DND-41 (cell line): Measurements from ENCODE around the gene RBKS.

Experiments
- ATAC-seq: fragments of 200-7000 bp; cut with Tn5 transposase; 3 replicates; pipeline ENCODE4 v1.9.1; 2021; ENCODE audit warnings: low read depth; ENCODE audit not compliant: insufficient read depth
- DNase-seq: peaks from one replicate; pipeline ENCODE4 v3.0.0-alpha.2; 2020
- H2AFZ ChIP-seq: 2 replicates; pipeline ENCODE4 v1.6.0; 2012; ENCODE audit warnings: low read depth, low read length
- H3K27ac ChIP-seq: 2 replicates; pipeline ENCODE4 v1.5.1; 2012; ENCODE audit warnings: low read length, inconsistent platforms
- H3K27me3 ChIP-seq: fragments of 200-600 bp; sonication (generic); 2 replicates; pipeline ENCODE4 v1.6.0; 2012; ENCODE audit warnings: low read length, mild to moderate bottlenecking, inconsistent platforms; ENCODE audit not compliant: insufficient read depth, poor library complexity
- H3K36me3 ChIP-seq: 2 replicates; pipeline ENCODE4 v1.5.1; 2012; ENCODE audit warnings: low read length, inconsistent platforms; ENCODE audit not compliant: insufficient read depth
- H3K4me1 ChIP-seq: 2 replicates; pipeline ENCODE4 v1.5.1; 2012; ENCODE audit warnings: mild to moderate bottlenecking, low read length; ENCODE audit not compliant: insufficient read depth
- H3K4me2 ChIP-seq: 2 replicates; pipeline ENCODE4 v1.6.0; 2012; ENCODE audit warnings: mild to moderate bottlenecking, moderate library complexity, low read length, inconsistent platforms; ENCODE audit not compliant: insufficient read depth
- H3K4me3 ChIP-seq, 2 experiments: fragments of 200-600 bp in 1 of 2; shearing (Covaris generic) in 1 of 2; 2 replicates each; pipeline ENCODE4 v1.5.1; 2012 to 2016; ENCODE audit warnings: inconsistent platforms in 2 of 2, low read length in 2 of 2, mild to moderate bottlenecking in 2 of 2, low read depth in 1 of 2, moderate library complexity in 1 of 2
- H3K79me2 ChIP-seq: 2 replicates; pipeline ENCODE4 v1.6.0; 2012; ENCODE audit warnings: low read length, inconsistent platforms; ENCODE audit not compliant: insufficient read depth
- H3K9ac ChIP-seq: 2 replicates; pipeline ENCODE4 v1.6.0; 2012; ENCODE audit warnings: low read depth, mild to moderate bottlenecking, inconsistent platforms, low read length, moderate library complexity
- H3K9me3 ChIP-seq: 2 replicates; pipeline ENCODE4 v1.5.1; 2012; ENCODE audit warnings: low read length, moderate library complexity, mild to moderate bottlenecking, inconsistent platforms; ENCODE audit not compliant: insufficient read depth, severe bottlenecking
- H4K20me1 ChIP-seq: 2 replicates; pipeline ENCODE4 v1.6.0; 2012; ENCODE audit warnings: low read length; ENCODE audit not compliant: insufficient read depth
- CTCF ChIP-seq: IDR thresholded peaks from 2 replicates; pipeline ENCODE4 v1.5.1; 2012; ENCODE audit warnings: borderline replicate concordance, low read length, moderate library complexity, mild to moderate bottlenecking; ENCODE audit not compliant: poor library complexity, severe bottlenecking; ENCODE audit errors: extremely low read depth
- EZH2 ChIP-seq: IDR thresholded peaks from 3 replicates; pipeline ENCODE4 v1.6.1; 2012; ENCODE audit warnings: borderline replicate concordance, low read depth, mild to moderate bottlenecking, moderate library complexity, low read length, inconsistent platforms; ENCODE audit not compliant: severe bottlenecking

The RBKS gene

GRCh38 chr2:27863146-27863545, 27.0 kb downstream of the RBKS start:
- Histone ChIP-seq H2AFZ (no peak overlapping the region), H3K27me3 (no peaks in the 10 kb centered on the region), H3K4me3 (no peak overlapping the region), H3K9ac (no peak overlapping the region), H3K36me3 (no peaks in the 10 kb centered on the region), H3K27ac (no peak overlapping the region), H3K4me1 (no peaks in the 10 kb centered on the region), H3K4me2 (no peak overlapping the region), H3K9me3 (peaks cover under 1% of the 10 kb centered on the region), H4K20me1 (no peaks in the 10 kb centered on the region), H3K79me2 (no peaks in the 10 kb centered on the region)
- TF ChIP-seq EZH2 (no peak), CTCF (no peak)
- ATAC-seq = no peak
- no peak for DNase-seq

- Histone ChIP-seq H2AFZ (no peak overlapping the region), H3K4me1 (no peaks in the 10 kb centered on the region), H3K9ac (no peak overlapping the region), H4K20me1 (no peaks in the 10 kb centered on the region), H3K4me3 (no peak overlapping the region), H3K36me3 (no peaks in the 10 kb centered on the region), H3K9me3 (peaks cover 5% of the 10 kb centered on the region), H3K79me2 (no peaks in the 10 kb centered on the region), H3K4me2 (no peak overlapping the region), H3K27me3 (no peaks in the 10 kb centered on the region), H3K27ac (no peak overlapping the region)
- ATAC-seq (no peak), DNase-seq (no peak)
- no peak for TF ChIP-seq CTCF
- no peak for TF ChIP-seq EZH2
Measured at GRCh38 chr2:27860111-27860510, 30.1 kb downstream of the RBKS start.

GRCh38 chr2:27857417-27858172, 32.6 kb downstream of the RBKS start:
- H3K36me3 ChIP-seq = no peaks in the 10 kb centered on the region
- no peaks in the 10 kb centered on the region for H3K27me3 ChIP-seq
- no peak overlapping the region for H2AFZ ChIP-seq
- ATAC-seq = no peak
- H3K4me3 ChIP-seq = no peak overlapping the region
- H3K79me2 ChIP-seq = no peaks in the 10 kb centered on the region
- no peak overlapping the region for H3K9ac ChIP-seq
- H3K4me2 ChIP-seq = no peak overlapping the region
- H4K20me1 ChIP-seq = no peaks in the 10 kb centered on the region
- H3K9me3 ChIP-seq = peaks cover 5% of the 10 kb centered on the region
- H3K4me1 ChIP-seq = no peaks in the 10 kb centered on the region
- no peak for DNase-seq
- no peak overlapping the region for H3K27ac ChIP-seq
- TF ChIP-seq EZH2 = no peak
- TF ChIP-seq CTCF = no peak
